SJSA1 (cell line): Measurements from ENCODE around the gene RAD51B. TPM values are rescaled to one million over a fixed set of nuclear protein-coding genes. Genes with fewer than 3 reads are reported as not detected.
A peak's percentile ranks its signal among the peaks of the same experiment; 100 is the strongest.

ENCODE experiments used
- DNase-seq, 2 experiments: peaks; one replicate each; pipeline ENCODE4 v3.0.0-alpha.2; 2015 to 2020; ENCODE audit warnings: low spot score in 2 of 2, low read depth in 1 of 2
- H3K27ac ChIP-seq: fragments of 250-450 bp; sonication (Bioruptor Pico); 2 replicates; pipeline ENCODE4 v1.5.1; 2020; ENCODE audit warnings: mild to moderate bottlenecking, moderate library complexity
- H3K27me3 ChIP-seq: fragments of 250-450 bp; sonication (Bioruptor Pico); replicated peaks from 2 replicates; pipeline ENCODE4 v1.5.1; 2020; ENCODE audit warnings: mild to moderate bottlenecking, moderate library complexity
- H3K36me3 ChIP-seq: fragments of 250-450 bp; sonication (Bioruptor Pico); 2 replicates; pipeline ENCODE4 v1.5.1; 2020; ENCODE audit warnings: mild to moderate bottlenecking
- H3K4me1 ChIP-seq: fragments of 250-450 bp; sonication (Bioruptor Pico); replicated peaks from 2 replicates; pipeline ENCODE4 v1.6.1; 2021; ENCODE audit warnings: mild to moderate bottlenecking
- H3K4me3 ChIP-seq: fragments of 250-450 bp; sonication (Bioruptor Pico); 2 replicates; pipeline ENCODE4 v1.5.1; 2020; ENCODE audit warnings: mild to moderate bottlenecking
- H3K9me3 ChIP-seq: fragments of 250-450 bp; sonication (Bioruptor Pico); replicated peaks from 2 replicates; pipeline ENCODE4 v1.5.1; 2020; ENCODE audit warnings: mild to moderate bottlenecking
- total RNA-seq: library from RNA; depleted of rRNA; stranded (reverse); fragments of >200 nt; shearing (Covaris generic); gene quantifications from 2 replicates; pipeline ENCODE4 v1.2.3, GENCODE V29; 2014

Gene RAD51B
- total RNA-seq, 1 experiment from 2014 or later: 4.7 TPM

DNA sequence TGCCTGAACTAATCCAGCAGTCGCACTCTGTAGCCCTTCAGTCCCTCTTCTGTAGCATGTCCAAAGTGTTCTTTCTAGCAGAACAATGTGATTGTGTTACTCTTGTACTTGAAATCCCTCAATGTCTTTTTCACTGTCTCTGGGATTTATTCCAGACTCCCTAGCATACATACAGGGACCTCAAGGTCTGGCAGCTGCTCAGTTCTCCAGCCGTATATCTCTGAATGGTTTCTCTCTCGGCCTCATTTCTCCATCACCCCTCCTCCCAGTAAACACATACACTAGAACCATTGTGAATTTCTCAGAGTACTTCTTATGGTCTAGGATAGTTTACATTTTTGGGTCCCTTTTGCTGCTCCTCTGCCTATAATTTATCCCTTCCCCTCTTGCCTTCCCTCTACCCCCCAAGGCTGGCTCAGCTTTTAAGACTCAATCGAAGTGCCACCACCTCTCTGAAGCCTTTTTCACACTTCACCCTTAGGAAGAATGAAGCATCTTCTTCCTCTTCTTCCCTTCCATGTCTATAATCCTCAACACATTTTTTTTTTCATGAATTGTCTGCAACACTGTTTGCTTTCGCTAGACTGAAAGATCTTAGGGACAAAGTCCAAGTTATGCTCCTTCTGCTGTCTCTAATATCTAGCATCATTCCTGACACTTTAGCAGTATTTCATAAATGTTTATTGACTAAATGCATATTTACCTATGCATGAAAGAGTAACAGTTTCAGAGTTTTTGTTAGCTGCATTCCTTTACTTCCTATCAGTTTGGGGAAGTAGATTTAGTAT lies 527.2 kb downstream of the RAD51B start:
- Histone ChIP-seq H3K27me3 (no peaks in the 10 kb centered on the region), H3K9me3 (no peaks in the 10 kb centered on the region; the same call in 1 of the 2 replicates), H3K4me1 (peaks cover 7% of the 10 kb centered on the region), H3K27ac (no peak overlapping the region), H3K4me3 (no peak overlapping the region), H3K36me3 (no peaks in the 10 kb centered on the region)
- DNase-seq: no peak

DNA sequence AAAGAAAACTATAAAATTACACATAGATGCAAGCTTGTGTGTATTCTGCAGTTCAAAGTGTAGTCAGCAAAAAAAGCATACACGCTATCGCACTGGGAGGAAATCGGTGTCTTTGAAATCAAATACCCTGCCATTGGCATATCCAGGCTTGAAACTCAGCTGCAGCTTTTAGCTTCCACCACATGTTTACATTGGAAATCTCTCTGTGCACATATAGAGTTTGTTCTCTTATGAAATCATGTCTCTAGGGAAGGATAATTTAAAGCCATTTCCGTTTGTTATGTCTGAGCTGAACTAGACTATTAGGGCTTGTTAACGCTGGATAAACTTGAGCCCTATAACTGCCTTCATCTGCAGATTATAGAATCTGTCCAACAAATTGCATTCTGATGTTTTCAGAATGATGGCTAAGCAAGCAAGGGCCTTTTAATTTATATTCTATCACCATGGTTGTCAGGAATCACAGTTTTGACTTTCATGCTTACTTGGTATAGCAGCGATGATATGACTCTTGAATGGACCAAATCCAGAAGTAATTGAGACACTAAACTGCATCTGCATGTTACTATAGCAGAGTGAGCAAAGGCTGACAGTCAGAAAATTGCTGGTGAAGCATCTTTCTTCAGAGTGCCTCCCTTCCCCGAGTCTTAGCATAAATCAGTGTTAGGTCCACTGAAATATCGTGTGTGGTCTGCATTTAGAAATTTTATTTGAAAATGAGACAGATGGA lies 530.5 kb downstream of the RAD51B start:
- peaks cover 7% of the 10 kb centered on the region for H3K4me1 ChIP-seq
- H3K9me3 ChIP-seq: no peaks in the 10 kb centered on the region; the same call in 1 of the 2 replicates
- no peaks in the 10 kb centered on the region for H3K27me3 ChIP-seq
- no peak overlapping the region for H3K27ac ChIP-seq
- no peak overlapping the region for H3K4me3 ChIP-seq
- no peak for DNase-seq
- H3K36me3 ChIP-seq: no peaks in the 10 kb centered on the region

DNA sequence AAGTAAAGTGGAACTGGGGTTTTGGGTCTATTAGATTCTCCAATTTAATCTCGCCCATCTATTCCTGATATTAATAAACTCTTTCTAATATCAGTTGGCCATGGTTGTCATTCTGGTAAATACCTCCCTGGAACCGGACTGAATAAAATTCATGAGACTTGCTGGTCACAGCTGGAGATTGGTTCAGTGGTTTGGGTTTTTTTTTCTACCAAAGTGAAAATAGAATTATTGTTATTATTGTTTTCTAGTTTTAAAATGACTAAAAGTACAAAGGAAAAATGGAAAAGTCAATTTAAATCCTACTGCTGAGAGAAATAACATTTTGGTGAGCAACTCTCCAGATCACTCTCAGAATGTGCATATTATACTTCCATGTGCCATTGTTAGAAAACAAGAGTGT lies 535.8 kb downstream of the RAD51B start:
- H3K36me3 ChIP-seq: no peaks in the 10 kb centered on the region
- no peaks in the 10 kb centered on the region; the same call in 1 of the 2 replicates for H3K9me3 ChIP-seq
- no peak overlapping the region for H3K27ac ChIP-seq
- H3K4me1 ChIP-seq: peaks cover 13% of the 10 kb centered on the region
- H3K4me3 ChIP-seq: no peak overlapping the region
- H3K27me3 ChIP-seq: no peaks in the 10 kb centered on the region
- DNase-seq: no peak

DNA sequence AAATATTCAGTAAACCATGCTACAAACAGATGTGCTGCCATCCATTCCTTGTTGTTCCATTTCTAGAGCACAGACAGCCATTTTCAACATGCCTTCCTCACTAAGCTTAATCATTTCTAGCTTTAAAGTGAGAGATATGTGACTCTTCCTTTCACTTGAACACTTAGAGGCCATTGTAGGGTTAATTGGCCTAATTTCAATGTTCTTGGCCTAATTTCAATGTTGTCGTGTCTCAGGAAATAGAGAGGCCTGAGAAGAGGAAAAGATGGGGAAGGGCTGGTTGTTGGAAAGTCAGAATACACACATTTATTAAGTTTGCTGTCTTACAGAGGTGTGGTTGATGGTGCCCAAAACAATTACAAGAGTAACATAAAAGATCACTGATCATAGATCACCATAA lies 538.2 kb downstream of the RAD51B start:
- H3K9me3 ChIP-seq: no peaks in the 10 kb centered on the region
- H3K4me3 ChIP-seq: no peak overlapping the region
- H3K27me3 ChIP-seq: no peaks in the 10 kb centered on the region
- no peak overlapping the region for H3K27ac ChIP-seq
- no peak for DNase-seq
- no peaks in the 10 kb centered on the region for H3K36me3 ChIP-seq
- peaks cover 28% of the 10 kb centered on the region for H3K4me1 ChIP-seq

DNA sequence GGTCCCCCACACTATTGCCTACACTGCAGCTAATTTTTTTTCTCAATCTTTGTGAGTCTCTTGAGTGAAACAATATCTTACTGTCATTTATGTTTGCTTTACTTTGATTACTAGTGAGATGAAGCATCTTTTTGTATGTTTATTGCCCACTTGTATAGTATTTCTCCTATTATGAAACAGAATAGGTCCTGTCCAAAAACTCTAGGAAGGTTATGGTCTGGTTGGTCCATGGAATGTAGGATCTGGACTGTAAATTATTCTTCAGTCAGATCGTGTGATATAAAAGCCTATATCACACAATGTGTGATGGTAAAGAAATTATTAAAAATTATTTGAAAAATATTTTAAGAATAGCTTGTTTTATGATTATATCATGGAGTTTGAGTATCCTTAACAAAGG lies 538.9 kb downstream of the RAD51B start:
- Histone ChIP-seq H3K27me3 (no peaks in the 10 kb centered on the region), H3K36me3 (no peaks in the 10 kb centered on the region), H3K9me3 (no peaks in the 10 kb centered on the region), H3K27ac (no peak overlapping the region), H3K4me1 (peaks cover 28% of the 10 kb centered on the region), H3K4me3 (no peak overlapping the region)
- no peak for DNase-seq

DNA sequence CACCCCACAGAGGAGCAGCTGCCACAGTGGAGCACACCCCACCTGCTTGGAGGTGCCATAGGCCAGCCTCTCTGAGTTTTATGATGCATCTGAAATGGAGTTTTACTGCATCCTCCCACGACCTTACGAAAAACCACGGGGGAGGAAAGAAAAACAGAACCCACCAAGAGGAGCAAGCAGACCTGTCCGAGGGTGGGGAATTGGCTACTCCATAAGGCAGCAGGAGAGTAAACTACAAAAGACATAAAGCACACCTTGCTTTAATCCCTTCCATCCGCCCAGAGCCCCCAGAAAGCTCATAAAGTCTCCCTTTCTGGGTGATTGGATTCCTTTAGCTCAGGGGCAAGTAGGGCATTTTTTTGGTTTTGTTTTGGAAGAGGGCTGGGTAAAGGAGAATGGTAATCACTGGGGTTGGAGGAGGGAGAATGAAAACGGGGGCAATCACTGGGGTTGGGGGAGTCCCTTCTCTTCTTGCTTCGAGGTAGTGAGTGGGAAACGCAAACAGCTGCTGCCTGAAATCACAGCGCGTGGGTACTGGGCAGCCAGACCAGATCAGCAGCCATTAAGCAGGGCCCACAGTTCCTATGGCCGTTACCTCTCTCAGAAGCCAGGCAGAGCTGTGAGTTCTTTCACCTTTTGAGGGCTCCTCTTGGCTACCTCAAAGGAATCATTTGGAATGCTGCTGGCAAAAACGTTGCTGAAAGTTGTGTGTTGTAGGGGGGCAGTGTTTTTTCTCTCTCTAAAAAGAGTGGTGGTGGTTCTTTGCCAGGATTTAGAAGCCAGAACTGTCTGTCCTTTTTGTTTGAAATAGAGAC lies 539.6 kb downstream of the RAD51B start:
- Histone ChIP-seq H3K27ac (no peak overlapping the region), H3K27me3 (no peaks in the 10 kb centered on the region)

DNA sequence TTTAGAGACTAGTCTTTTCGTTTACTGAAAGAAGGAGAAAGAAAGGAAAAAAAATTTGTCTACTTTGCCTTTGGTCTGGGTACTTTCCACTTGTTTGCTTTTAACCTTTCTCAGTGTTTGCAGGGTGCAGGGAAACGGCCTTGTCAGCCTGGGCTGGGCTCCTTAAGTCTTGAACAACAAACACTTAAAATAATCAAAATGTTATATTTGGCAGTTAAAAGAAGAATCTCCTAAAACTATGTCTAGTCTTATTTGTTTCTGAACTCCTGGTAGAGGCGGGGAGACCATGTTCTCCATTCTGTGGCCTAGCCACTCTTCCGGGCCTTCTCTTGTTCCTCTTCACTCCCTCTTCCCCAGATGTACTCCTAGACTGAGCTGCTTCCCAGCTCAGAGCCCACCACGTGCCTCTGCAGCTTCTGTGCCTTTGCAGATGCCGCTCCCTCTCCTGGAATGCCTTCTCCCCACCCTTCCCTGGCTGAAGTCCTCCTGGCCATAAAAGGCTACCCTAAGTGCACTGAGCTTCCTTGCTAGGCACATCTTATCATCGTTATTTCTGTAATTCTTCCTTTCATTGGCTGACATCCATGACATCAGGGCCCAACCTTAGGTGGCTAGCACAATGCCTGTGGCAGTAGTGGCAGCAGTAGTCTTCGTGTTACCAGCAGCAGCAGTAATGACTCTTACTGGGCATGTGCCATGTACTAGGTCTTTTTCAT lies 540.4 kb downstream of the RAD51B start:
- Histone ChIP-seq H3K9me3 (no peaks in the 10 kb centered on the region), H3K27ac (peak overlapping the region; percentile 55), H3K36me3 (no peaks in the 10 kb centered on the region), H3K4me3 (no peak overlapping the region), H3K4me1 (peaks cover 40% of the 10 kb centered on the region), H3K27me3 (no peaks in the 10 kb centered on the region)
- no peak for DNase-seq

More for the DNA sequence above, 539.6 kb downstream of the RAD51B start:
- DNase-seq: no peak
- Histone ChIP-seq H3K4me1 (peaks cover 32% of the 10 kb centered on the region), H3K4me3 (no peak overlapping the region), H3K9me3 (no peaks in the 10 kb centered on the region), H3K36me3 (no peaks in the 10 kb centered on the region)

DNA sequence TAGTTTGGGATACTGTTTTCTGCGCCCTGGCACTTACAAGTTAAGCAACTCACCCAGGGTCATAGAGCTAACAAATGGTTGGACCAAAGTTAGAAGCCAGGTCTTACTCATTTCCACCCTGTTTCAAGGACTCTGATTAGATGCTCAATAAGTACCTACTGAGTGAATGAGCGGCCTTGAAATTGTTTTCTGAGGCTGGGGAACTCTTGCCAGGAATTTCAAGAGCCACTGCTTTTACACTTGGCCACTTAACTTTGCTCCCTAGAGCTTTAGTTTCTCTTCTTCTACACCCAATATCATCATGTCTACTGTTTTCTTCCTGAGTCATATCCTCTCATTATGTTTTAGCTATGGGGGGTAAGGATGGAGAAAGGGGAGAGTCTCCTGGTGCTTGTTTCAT lies 541.7 kb downstream of the RAD51B start:
- peak; percentile 48 to 71 for DNase-seq
- Histone ChIP-seq H3K27me3 (no peaks in the 10 kb centered on the region), H3K4me1 (peaks cover 45% of the 10 kb centered on the region), H3K27ac (peak overlapping the region; percentile 55), H3K9me3 (no peaks in the 10 kb centered on the region), H3K4me3 (no peak overlapping the region), H3K36me3 (no peaks in the 10 kb centered on the region)

DNA sequence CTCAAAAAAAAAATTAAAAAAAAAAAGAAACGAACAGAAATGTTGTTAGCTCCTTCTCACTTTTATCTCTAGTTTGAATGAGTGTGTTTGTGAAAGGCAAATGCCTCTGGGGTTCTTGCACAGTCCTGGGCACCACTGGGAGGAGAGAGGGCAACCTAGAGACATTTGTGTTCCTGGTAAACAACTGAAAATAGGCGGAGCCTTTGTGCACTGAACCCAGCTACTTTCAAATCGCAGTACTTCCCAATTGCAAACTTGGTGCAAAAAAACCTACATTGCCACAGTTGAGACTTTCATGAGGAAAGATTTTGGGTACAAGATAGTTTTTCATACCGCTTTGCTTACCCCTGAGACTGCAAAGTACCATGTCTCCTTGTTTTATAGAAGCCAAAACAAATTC lies 543.3 kb downstream of the RAD51B start:
- Histone ChIP-seq H3K4me1 (peaks cover 45% of the 10 kb centered on the region), H3K4me3 (no peak overlapping the region), H3K9me3 (no peaks in the 10 kb centered on the region), H3K36me3 (no peaks in the 10 kb centered on the region), H3K27ac (no peak overlapping the region), H3K27me3 (no peaks in the 10 kb centered on the region)
- DNase-seq: no peak

DNA sequence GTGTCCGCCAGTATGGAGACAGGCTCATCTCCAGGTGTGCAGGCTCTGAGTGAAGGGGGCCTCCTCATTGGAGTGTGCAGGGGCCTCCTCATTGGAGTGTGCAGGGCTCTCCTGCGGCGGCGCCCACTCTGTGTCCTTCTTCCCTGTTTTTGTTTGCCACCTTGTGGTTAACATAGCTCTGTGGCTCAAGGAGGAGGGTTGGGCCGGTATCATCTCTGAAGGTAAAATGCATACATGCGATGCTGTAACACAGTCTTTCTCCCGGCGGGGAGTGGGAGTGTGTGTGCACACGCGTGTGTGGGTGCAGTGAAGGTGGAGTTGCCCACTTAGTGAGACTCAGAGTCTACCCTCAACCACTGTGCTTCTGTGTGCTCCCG lies 543.9 kb downstream of the RAD51B start:
- Histone ChIP-seq H3K9me3 (no peaks in the 10 kb centered on the region), H3K27me3 (no peaks in the 10 kb centered on the region), H3K36me3 (no peaks in the 10 kb centered on the region), H3K4me3 (no peak overlapping the region), H3K27ac (no peak overlapping the region), H3K4me1 (peaks cover 45% of the 10 kb centered on the region)
- DNase-seq: no peak

DNA sequence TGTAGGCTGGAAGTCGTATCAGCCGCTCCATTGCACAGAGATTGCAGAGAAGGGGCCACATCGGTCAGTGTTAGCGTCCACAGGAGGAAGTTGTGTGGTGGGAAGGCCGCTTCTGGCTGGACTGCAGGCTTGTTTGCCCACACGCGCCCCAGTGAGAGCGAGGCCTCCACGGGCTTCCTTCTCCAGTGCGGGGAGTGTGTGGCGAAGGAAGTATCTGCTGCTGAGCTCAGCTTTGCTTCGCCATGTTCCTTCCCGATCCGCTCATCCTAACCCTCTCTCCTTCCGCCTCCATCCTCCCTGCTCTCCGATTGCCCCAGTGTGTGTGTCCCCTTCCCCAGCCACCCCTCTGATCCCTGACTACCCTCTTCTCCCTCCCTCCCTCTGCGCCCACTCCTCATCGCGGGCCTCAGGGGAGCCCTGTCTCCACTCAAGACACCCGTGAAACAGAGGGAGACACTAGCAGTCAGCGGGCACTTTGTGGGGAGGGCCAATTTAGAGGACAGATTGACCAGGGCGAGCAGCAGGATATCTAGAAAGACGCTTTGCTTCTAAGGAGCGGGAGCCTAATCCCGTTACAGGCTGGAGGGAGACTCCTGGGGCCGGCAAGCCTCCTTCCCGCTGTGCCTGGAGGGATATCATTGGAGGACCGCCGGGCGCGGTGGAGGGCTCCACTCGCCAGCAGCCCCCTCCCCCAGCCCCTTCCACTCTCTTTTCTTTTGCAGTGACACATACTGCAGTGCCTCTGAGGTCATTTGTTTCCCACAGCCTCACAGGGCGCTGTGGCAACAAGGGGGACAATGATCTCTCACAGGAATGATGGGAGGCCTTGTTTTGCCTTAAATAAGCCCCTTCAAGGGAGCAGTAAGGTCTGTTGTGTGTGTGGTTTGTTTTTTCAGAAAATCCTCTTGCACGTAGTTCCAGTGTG lies 544.5 kb downstream of the RAD51B start:
- H3K9me3 ChIP-seq: no peaks in the 10 kb centered on the region
- peak overlapping the region; percentile 61 for H3K27ac ChIP-seq
- peaks cover 45% of the 10 kb centered on the region for H3K4me1 ChIP-seq
- H3K4me3 ChIP-seq: no peak overlapping the region
- H3K27me3 ChIP-seq: no peaks in the 10 kb centered on the region
- peak; percentile 47 to 50 for DNase-seq
- H3K36me3 ChIP-seq: no peaks in the 10 kb centered on the region

DNA sequence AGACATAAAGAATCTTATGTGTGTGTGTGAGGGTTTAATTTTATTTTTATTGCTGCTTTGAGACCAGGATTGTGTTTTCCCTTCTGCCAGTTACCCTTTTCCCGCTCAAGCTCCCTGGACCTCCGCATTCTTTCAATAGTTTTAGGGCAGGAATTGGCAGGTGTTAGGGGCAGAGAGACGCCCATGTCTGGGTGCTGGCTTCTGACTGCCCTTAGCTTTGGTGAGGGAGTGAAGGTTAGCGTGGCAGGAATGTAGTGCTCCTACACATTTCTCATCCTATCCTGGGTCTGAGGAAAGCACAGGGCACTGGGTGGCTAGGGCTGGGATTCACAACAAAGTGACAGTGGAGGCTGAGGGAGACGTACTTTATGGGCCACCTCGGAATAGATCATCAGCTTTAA lies 545.2 kb downstream of the RAD51B start:
- Histone ChIP-seq H3K27ac (peak overlapping the region; percentile 61), H3K4me3 (no peak overlapping the region), H3K9me3 (no peaks in the 10 kb centered on the region), H3K27me3 (no peaks in the 10 kb centered on the region), H3K4me1 (peaks cover 39% of the 10 kb centered on the region), H3K36me3 (no peaks in the 10 kb centered on the region)
- no peak for DNase-seq
